Psoas muscle (tissue), 8 donors: Measurements from ENCODE around the gene MAML3. TPM values are rescaled to one million over a fixed set of nuclear protein-coding genes. Genes with fewer than 3 reads are reported as not detected.

Experiments
- ATAC-seq, 4 donors: fragments of 200-7000 bp; cut with Tn5 transposase; one replicate each; pipeline ENCODE4 v1.9.1; 2020; ENCODE audit warnings: moderate library complexity in 3 of 4, mild to moderate bottlenecking in 2 of 4
- DNase-seq, 2 donors: peaks; one replicate each; pipeline ENCODE4 v3.0.0-alpha.2; 2020
- H3K27ac ChIP-seq: fragments of 200-600 bp; one replicate; pipeline ENCODE4 v1.8.0; 2022
- H3K27me3 ChIP-seq, 3 donors: fragments of 200-600 bp in 1 of 3; one replicate each; pipeline versions ENCODE4 v1.6.1 to v1.8.0; 2013 to 2022; ENCODE audit warnings: low read length in 2 of 3, mild to moderate bottlenecking in 2 of 3, moderate library complexity in 1 of 3; ENCODE audit not compliant: insufficient read depth in 3 of 3
- H3K36me3 ChIP-seq, 2 donors: fragments of 200-600 bp in 1 of 2; one replicate each; pipeline versions ENCODE4 v1.6.1 to v1.8.0; 2013 to 2022; ENCODE audit warnings: low read depth in 1 of 2, mild to moderate bottlenecking in 1 of 2, moderate library complexity in 1 of 2; ENCODE audit not compliant: insufficient read depth in 1 of 2
- H3K4me1 ChIP-seq: fragments of 200-600 bp; one replicate; pipeline ENCODE4 v1.8.0; 2022
- H3K4me3 ChIP-seq: fragments of 200-600 bp; one replicate; pipeline ENCODE4 v1.8.0; 2022; ENCODE audit warnings: mild to moderate bottlenecking
- H3K9me3 ChIP-seq: fragments of 200-600 bp; one replicate; pipeline ENCODE4 v1.8.0; 2022
- WGBS, 3 donors: extraction: QIAGEN DNeasy Blood & Tissue Kit; methylation state at CpG; one replicate each; pipeline versions ENCODE4 v1.1.6 to v1.1.7; 2013; 5-methylcytosine and 5-hydroxymethylcytosine counted together
- intact Hi-C, 2 donors: fragments of 100-400 bp; cut with DNase I; formaldehyde crosslinking; loops; one replicate each; pipeline versions ENCODE4 v1.11.0 to v1.14.2; 2022
- polyA plus RNA-seq, 3 donors: library from polyadenylated mRNA; stranded (reverse); fragments of 200-250 nt; gene quantifications; one replicate each; pipeline ENCODE4 v1.2.3, GENCODE V29; 2013
- total RNA-seq, 4 donors: library from RNA; stranded (reverse); fragmentation: NEBNext Ultra II Directional in 2 of 4; extraction: Animal tissue kit (Norgen Biotek cat#: 25700) in 2 of 4; gene quantifications; one replicate each; pipeline versions ENCODE4 v1.2.1 to v1.2.4, GENCODE V29; 2021 to 2023
- TF ChIP-seq, protein P1 (sequence below): fragments of 200-600 bp; IDR thresholded peaks from one replicate; pipeline ENCODE4 v1.8.0; 2022; ENCODE audit warnings: antibody characterized with exemption
- donor health status: healthy with polysubstance abuse.
- donor health status: DM: no; HTN: no; CAD: no; lungs with moderate emphysema.
- donor health status: Bipolar disorder and iron deficiency.
- donor health status: healthy.
- donor health status: DM: yes; HTN: yes; CAD: no.
- donor health status: DM: no; HTN: no; CAD: no.
- donor health status: DM: no; HTN: no; CAD: no.
- donor health status: DM: yes; HTN: yes; CAD: no.

The MAML3 gene
- total and polyA plus RNA-seq, 7 donors: 0.43 to 2.7 (median 0.74) TPM

DNA sequence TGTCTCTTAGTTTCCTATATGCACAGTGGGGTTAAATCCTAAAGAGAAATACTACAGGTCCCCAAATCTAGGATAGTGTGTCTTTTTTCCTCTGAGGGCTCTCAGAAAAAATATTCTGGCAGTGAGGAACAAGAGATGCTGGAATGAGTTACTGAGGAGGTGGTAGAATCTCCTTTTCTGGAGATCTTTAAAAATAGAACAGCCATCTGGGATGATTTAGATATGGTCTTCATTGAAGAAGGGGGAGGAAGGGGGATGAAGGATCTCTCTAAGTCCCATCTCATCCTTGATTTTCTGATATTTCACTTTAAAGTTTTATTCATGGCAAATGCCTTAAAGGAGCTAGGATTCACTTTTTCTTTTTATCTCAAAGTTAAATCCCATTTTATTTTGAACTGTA, 235.0 kb downstream of the MAML3 start:
- DNase-seq (no peak), ATAC-seq (no peak)
- Histone ChIP-seq H3K27me3 (no peaks in the 10 kb centered on the region), H3K36me3 (no peaks in the 10 kb centered on the region), H3K4me1 (peaks cover 47% of the 10 kb centered on the region), H3K9me3 (no peaks in the 10 kb centered on the region), H3K27ac (peak overlapping the region; percentile 73), H3K4me3 (no peak overlapping the region)
- intact Hi-C loops: no loop called here
- TF ChIP-seq, protein P1, sequence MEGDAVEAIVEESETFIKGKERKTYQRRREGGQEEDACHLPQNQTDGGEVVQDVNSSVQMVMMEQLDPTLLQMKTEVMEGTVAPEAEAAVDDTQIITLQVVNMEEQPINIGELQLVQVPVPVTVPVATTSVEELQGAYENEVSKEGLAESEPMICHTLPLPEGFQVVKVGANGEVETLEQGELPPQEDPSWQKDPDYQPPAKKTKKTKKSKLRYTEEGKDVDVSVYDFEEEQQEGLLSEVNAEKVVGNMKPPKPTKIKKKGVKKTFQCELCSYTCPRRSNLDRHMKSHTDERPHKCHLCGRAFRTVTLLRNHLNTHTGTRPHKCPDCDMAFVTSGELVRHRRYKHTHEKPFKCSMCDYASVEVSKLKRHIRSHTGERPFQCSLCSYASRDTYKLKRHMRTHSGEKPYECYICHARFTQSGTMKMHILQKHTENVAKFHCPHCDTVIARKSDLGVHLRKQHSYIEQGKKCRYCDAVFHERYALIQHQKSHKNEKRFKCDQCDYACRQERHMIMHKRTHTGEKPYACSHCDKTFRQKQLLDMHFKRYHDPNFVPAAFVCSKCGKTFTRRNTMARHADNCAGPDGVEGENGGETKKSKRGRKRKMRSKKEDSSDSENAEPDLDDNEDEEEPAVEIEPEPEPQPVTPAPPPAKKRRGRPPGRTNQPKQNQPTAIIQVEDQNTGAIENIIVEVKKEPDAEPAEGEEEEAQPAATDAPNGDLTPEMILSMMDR: no peak

DNA sequence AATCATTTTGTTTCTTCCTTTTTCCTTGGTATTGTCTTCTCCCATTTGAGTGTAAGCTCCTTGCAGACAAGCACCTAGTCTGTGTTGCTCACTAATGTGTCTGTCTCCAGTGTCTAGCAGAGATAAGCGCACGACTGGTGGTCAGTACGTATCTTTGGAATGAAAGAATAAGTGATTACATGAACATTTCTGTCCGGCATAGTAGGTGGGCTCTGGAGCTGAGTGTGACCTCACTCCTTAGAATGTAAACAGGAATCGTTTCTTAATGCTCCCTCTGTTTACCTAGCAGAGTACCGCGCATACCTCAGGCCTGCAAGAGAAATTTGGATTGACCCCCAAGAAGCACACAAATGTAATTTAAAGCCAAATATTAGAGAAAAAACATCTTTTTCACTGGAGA, 235.4 kb downstream of the MAML3 start:
- H3K4me1 ChIP-seq: peaks cover 51% of the 10 kb centered on the region
- 79 to 89% (median 86%) methylated on average over 7 of the region's 7 CpGs for WGBS, 3 donors

DNA sequence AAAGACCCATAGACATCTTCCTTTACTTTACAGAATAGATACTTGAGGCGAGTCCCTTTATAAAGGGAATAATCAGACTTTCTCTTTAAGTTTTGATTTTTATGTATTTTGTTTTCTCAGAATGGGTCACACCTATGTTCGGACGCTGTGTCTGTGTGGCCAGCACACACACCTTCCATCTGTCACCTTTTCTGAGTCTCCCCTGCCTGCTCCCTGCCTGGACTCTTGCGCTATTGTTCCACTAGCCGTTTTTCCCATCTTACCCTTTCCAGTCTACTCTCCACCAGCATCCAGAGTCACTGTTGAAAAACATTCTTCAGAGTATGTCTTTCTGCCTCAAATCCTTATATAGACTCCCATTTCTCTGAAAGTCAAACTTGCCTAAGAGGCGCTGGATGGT, 236.1 kb downstream of the MAML3 start:
- Histone ChIP-seq H3K4me3 (no peak overlapping the region), H3K27ac (peak overlapping the region; percentile 73), H3K36me3 (no peaks in the 10 kb centered on the region), H3K27me3 (no peaks in the 10 kb centered on the region), H3K4me1 (peaks cover 57% of the 10 kb centered on the region), H3K9me3 (no peaks in the 10 kb centered on the region)
- intact Hi-C loops: no loop called here
- ATAC-seq: no peak
- TF ChIP-seq, protein P1: no peak
- DNase-seq: no peak
- WGBS, 3 donors: 95 to 97% (median 97%) methylated on average over 6 of the region's 6 CpGs

More for the DNA sequence above, 235.4 kb downstream of the MAML3 start:
- DNase-seq (no peak), ATAC-seq (no peak)
- TF ChIP-seq, protein P1: no peak
- Histone ChIP-seq H3K4me3 (no peak overlapping the region), H3K9me3 (no peaks in the 10 kb centered on the region), H3K27ac (peak overlapping the region; percentile 73), H3K36me3 (no peaks in the 10 kb centered on the region), H3K27me3 (no peaks in the 10 kb centered on the region)
- intact Hi-C loops: no loop called here

DNA sequence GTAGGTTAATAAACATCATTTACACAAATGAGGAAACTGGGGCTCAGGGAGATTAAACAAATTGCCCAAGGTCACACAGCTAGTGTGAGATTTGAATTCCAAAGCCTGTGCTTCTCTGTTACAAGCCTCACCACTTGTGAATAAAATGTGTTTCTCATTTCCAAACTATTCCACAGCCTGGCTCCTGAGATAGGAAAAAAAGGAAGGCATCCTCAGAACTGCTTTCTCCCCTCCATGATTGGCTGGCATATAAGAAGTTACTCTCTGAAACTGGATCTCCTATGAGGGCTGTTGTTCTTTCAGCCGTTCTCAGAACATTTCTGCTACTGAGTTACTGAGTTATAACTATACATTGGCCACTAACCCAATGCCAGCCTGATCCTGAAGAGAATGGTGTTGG, 237.9 kb downstream of the MAML3 start:
- intact Hi-C loops: no loop called here
- H3K27me3 ChIP-seq: no peaks in the 10 kb centered on the region
- no peak overlapping the region for H3K27ac ChIP-seq
- ATAC-seq: no peak
- no peaks in the 10 kb centered on the region for H3K36me3 ChIP-seq
- DNase-seq: no peak
- H3K4me3 ChIP-seq: no peak overlapping the region
- TF ChIP-seq, protein P1: no peak
- H3K9me3 ChIP-seq: no peaks in the 10 kb centered on the region
- WGBS, 3 donors: 17 to 32% (median 23%) methylated on average over 1 of the region's 1 CpG
- H3K4me1 ChIP-seq: peaks cover 43% of the 10 kb centered on the region

DNA sequence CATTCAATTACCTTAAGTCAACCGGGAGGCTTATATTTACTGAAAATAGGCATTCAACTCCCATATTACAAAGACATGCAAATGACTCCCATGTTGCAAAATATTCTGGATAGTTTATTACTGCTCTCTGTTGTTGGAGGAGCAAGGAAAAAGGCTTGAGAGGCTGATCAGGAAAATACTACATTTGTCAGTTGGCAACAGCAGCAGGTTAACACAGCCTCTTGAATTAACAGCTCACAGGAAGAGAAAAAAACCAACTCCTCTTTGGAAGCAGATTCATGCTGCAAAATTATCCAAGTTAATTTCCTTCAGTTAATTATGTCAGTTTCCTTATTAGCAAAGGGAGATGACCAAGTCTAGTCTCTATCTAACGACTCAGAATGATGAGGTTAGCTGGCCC, 238.9 kb downstream of the MAML3 start:
- intact Hi-C loops: no loop called here
- WGBS, 3 donors: 59 to 74% (median 65%) methylated on average over 2 of the region's 2 CpGs
- no peaks in the 10 kb centered on the region for H3K27me3 ChIP-seq
- no peak for ATAC-seq
- DNase-seq: no peak
- no peak overlapping the region for H3K4me3 ChIP-seq
- H3K36me3 ChIP-seq: no peaks in the 10 kb centered on the region
- H3K9me3 ChIP-seq: no peaks in the 10 kb centered on the region
- TF ChIP-seq, protein P1: no peak
- H3K4me1 ChIP-seq: peaks cover 33% of the 10 kb centered on the region
- H3K27ac ChIP-seq: no peak overlapping the region
